Mesenteric fat pad (tissue), 1 donor: ENCODE results near the gene WDR1. TPM values are rescaled to one million over a fixed set of nuclear protein-coding genes. Genes with fewer than 3 reads are reported as not detected.

Experiments
- microRNA-seq: library from miRNA; unstranded; fragments of <30 nt; microRNA quantifications from one replicate; pipeline ENCODE4 v1.2.0, GENCODE V29; 2020; ENCODE audit warnings: borderline number of aligned reads
- total RNA-seq: library from RNA; stranded (reverse); fragmentation: NEBNext Ultra II Directional; extraction: Animal tissue kit (Norgen Biotek cat#: 25700); gene quantifications from one replicate; pipeline ENCODE4 v1.2.1, GENCODE V29; 2021
- donor health status: DM: yes; HTN: yes; CAD: no.

The WDR1 gene
- total RNA-seq, 1 donor from 2014 or later: 249 TPM

Small RNAs within 50 kb of the gene (microRNA-seq; reads per million reads assigned to microRNA genes)
- gene MIR3138: not detected

Other genes with a start within 250 kb of the WDR1 start
- 5.5 TPM for gene SLC2A9, start 95.3 kb downstream of the WDR1 start, total RNA-seq